ENCODE data around the gene CCDC61. TPM values are rescaled to one million over a fixed set of nuclear protein-coding genes. Genes with fewer than 3 reads are reported as not detected.
A peak's percentile ranks its signal among the peaks of the same experiment; 100 is the strongest.

CCDC61 gene, protein sequence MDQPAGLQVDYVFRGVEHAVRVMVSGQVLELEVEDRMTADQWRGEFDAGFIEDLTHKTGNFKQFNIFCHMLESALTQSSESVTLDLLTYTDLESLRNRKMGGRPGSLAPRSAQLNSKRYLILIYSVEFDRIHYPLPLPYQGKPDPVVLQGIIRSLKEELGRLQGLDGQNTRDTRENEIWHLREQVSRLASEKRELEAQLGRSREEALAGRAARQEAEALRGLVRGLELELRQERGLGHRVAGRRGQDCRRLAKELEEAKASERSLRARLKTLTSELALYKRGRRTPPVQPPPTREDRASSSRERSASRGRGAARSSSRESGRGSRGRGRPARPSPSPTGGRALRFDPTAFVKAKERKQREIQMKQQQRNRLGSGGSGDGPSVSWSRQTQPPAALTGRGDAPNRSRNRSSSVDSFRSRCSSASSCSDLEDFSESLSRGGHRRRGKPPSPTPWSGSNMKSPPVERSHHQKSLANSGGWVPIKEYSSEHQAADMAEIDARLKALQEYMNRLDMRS
- total RNA-seq: 10 to 100 TPM; 16.5 to 25.0 (median 17.6) TPM
- long read RNA-seq, donor 1, transcript CCDC61-204 (14 exons, 1,817 nt): major isoform, 21 of 34 reads
- long read RNA-seq, donor 1, partial matches to known transcripts: 6 of 34 reads
- long read RNA-seq, donor 1, other reads (novel, unspliced or antisense): 7 of 34 reads
- long read RNA-seq, donor 2: 0 reads

DNA sequence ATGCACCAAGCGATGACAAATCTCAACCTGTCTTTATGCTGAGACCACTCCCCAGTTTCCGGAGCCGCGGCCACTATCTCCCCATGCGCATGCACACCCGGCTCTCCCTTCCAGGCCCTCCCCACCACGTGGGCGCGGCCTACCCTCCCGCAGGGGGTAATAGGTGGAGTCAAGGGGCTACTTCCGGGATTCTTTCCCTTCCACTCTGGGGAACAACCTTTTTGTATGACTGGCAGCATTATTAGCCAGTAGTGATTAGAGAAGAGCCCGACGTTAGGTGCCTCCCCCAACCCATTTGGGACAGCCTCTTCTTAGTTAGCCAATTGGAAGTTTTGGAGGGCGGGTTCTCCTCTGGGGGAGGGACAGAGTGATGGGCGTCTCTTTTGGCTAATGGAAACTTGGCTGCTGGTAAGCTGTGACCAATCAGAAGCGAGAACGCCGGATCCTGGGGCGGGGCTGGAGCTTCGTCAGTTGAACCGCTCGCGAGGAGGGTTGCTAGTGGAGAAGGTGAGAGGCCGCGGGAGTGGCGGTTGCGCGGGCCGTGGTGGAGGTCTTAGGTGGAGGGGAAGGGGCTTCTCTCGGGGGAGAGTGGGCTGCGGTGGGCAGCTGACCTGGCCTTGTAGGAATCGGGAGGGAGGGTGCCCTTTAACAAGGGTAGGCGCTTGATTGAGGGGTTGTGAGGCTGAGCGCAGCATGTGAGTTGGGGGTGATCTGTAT lies at the start of gene CCDC61:
Gene CCDC61, plus strand, starts transcription at position 470 of the 717 bp plus-strand sequence. CDS start 7,552 bp downstream, outside the sequence.
- TF ChIP-seq, protein P1, sequence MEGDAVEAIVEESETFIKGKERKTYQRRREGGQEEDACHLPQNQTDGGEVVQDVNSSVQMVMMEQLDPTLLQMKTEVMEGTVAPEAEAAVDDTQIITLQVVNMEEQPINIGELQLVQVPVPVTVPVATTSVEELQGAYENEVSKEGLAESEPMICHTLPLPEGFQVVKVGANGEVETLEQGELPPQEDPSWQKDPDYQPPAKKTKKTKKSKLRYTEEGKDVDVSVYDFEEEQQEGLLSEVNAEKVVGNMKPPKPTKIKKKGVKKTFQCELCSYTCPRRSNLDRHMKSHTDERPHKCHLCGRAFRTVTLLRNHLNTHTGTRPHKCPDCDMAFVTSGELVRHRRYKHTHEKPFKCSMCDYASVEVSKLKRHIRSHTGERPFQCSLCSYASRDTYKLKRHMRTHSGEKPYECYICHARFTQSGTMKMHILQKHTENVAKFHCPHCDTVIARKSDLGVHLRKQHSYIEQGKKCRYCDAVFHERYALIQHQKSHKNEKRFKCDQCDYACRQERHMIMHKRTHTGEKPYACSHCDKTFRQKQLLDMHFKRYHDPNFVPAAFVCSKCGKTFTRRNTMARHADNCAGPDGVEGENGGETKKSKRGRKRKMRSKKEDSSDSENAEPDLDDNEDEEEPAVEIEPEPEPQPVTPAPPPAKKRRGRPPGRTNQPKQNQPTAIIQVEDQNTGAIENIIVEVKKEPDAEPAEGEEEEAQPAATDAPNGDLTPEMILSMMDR (IDR thresholded peaks at IDR 0.05): peak; percentile 13
- Histone ChIP-seq H3K4me1 (ENCODE audit: low read depth) (peaks cover 10% of the 10 kb centered on the region), H3K36me3 (ENCODE audit: low read depth) (peaks cover 4% of the 10 kb centered on the region), H3K4me3 (peak within 1 kb of the TSS; percentile 54), H3K9me3 (no peaks in the 10 kb centered on the region)
- DNase-seq (peak; percentile 95 to 96 (median 95)), ATAC-seq (peak; percentile 98)
- intact Hi-C loops (cut with DNase I, micrococcal nuclease): no loop called here

DNA sequence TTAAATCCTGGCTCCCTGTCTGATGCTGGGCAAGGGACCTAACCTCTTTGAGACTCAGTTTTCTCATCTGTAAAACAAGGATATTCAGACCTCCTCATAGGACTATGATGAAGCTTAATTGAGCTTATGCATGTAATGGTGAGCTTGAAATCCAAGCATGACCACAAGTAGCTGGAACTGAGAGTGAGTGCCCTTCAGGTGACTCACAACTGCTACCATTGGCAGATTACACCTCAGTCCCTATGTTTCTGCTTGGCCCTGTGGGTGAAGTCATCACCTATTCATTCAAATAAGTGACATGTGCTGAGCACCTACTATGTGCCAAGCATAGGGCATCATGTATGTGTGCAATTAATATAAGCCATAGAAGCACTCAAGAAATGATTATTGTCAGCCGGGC lies 47.3 kb upstream of the CCDC61 start:
- intact Hi-C loops (cut with DNase I, micrococcal nuclease): no loop called here
- ATAC-seq: no peak

DNA sequence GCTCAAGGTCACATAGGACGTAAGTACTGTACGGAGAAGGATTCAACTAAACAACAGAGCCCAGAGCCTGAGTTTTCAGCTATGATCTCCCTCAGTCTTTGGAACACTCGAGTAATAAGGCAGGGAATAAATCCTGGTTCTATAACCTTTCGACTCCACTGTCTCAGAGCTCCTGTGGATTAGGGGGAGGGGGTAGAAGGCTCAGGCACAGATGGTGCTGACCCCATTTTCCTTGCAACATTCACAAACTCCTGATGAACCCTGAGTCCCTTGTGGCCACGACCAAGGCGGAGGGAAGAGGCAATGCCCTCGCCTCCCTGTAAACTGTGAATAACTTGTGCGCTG lies 43.0 kb upstream of the CCDC61 start:
- Histone ChIP-seq H3K36me3 (ENCODE audit: low read depth) (no peaks in the 10 kb centered on the region), H3K9me3 (no peaks in the 10 kb centered on the region), H3K4me1 (ENCODE audit: low read depth) (peaks cover 5% of the 10 kb centered on the region), H3K4me3 (no peak overlapping the region)
- ATAC-seq (no peak), DNase-seq (no peak)
- intact Hi-C loops (cut with DNase I, micrococcal nuclease): no loop called here
- TF ChIP-seq, protein P1 (IDR thresholded peaks at IDR 0.05): no peak

More for the DNA sequence above, 47.3 kb upstream of the CCDC61 start:
- Histone ChIP-seq H3K36me3 (ENCODE audit: low read depth) (no peaks in the 10 kb centered on the region), H3K4me1 (ENCODE audit: low read depth) (peaks cover 3% of the 10 kb centered on the region), H3K9me3 (no peaks in the 10 kb centered on the region), H3K4me3 (no peak overlapping the region)
- no peak for DNase-seq
- TF ChIP-seq, protein P1 (IDR thresholded peaks at IDR 0.05): no peak

DNA sequence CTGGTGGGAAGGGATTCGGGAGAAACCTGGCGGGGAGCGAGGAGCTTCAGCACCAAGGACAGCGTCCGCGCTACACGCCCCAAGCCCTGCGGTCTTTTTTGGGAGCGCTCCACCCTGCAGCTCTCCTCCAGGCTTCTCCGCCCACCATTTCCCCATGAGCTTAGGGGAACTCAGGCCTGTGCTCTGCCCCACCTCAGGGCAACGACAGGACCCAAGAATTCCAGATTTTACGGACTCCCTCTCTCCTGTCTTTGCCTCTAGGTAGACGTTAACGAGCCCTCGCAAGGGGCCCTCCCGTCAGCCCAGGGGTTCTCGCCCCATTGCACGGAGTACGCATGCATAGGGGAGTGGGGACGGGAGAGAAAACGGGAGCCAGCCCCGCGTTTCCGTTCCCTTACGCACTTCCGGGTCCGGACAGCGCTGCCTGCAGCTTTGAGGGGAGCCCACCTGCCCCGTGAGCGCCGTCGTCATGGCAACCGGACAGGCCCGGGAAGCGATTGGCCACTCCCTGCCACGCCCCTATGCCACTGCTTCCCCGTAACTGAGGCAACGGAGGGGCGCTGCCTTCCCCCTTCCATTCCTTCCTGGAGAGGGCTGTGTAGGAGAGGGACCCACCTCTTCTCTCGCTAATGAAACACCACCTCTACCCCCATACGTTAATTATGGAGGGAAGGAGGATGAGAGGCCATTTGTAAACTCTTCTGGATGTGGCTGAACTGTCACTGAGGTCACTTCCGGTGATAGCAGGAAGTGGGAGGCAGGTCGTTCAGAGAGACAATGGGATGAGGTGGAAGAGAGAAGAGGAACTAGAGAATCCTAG lies 42.4 kb upstream of the CCDC61 start:
- DNase-seq: peak in 2 of 3 donors; percentile 57 to 60

More for the DNA sequence above, 42.4 kb upstream of the CCDC61 start:
- H3K36me3 ChIP-seq (ENCODE audit: low read depth): no peaks in the 10 kb centered on the region
- peak; percentile 59 for ATAC-seq
- H3K4me3 ChIP-seq: no peak overlapping the region
- H3K9me3 ChIP-seq: no peaks in the 10 kb centered on the region
- intact Hi-C loops (cut with DNase I, micrococcal nuclease): no loop called here
- H3K4me1 ChIP-seq (ENCODE audit: low read depth): peaks cover 5% of the 10 kb centered on the region
- TF ChIP-seq, protein P1 (IDR thresholded peaks at IDR 0.05): no peak
